HepG2 (cell line): ENCODE data around the gene SRSF3.

ENCODE experiments used
- CBX1 ChIP-seq: IDR thresholded peaks from one replicate; pipeline ENCODE4 v1.6.1; 2016; ENCODE audit warnings: antibody characterized with exemption, low read depth
- GABPA ChIP-seq, 2 experiments: IDR thresholded peaks; 2 replicates each; pipeline ENCODE4 v1.6.1; 2011 to 2016; ENCODE audit warnings: low read depth in 2 of 2, low read length in 1 of 2, missing biosample characterization in 1 of 2, missing genetic modification characterization in 1 of 2
- JUND ChIP-seq: sonication (generic); formaldehyde crosslinking; IDR thresholded peaks from 2 replicates; pipeline ENCODE4 v1.8.0; 2022; ENCODE audit warnings: mild to moderate bottlenecking, missing genetic modification reagents
- MIER3 ChIP-seq: IDR thresholded peaks from 2 replicates; pipeline ENCODE4 v1.6.1; 2016; ENCODE audit warnings: missing compliant biosample characterization, borderline replicate concordance
- MXI1 ChIP-seq: IDR thresholded peaks from 3 replicates; pipeline ENCODE4 v1.6.1; 2012; ENCODE audit warnings: low read depth, low read length, inconsistent platforms, borderline replicate concordance
- NFE2 ChIP-seq: sonication (generic); formaldehyde crosslinking; IDR thresholded peaks from 2 replicates; pipeline ENCODE4 v1.4.0; 2020; ENCODE audit warnings: missing genetic modification reagents
- RELA ChIP-seq: sonication (generic); formaldehyde crosslinking; IDR thresholded peaks from 2 replicates; pipeline ENCODE4 v1.4.0; 2020; ENCODE audit warnings: missing genetic modification reagents
- TAF1 ChIP-seq: sonication (generic); formaldehyde crosslinking; IDR thresholded peaks from 2 replicates; pipeline ENCODE4 v1.4.0; 2020; ENCODE audit warnings: missing genetic modification reagents
- U2AF1 ChIP-seq: fragments of 200-400 bp; formaldehyde crosslinking; optimal IDR thresholded peaks from 2 replicates; pipeline ENCODE3; 2017; ENCODE audit warnings: mild to moderate bottlenecking, low read depth, low read length
- ZBTB1 ChIP-seq: sonication (generic); formaldehyde crosslinking; IDR thresholded peaks from 2 replicates; pipeline ENCODE4 v1.4.0; 2020; ENCODE audit warnings: missing genetic modification reagents, borderline replicate concordance
- ZBTB49 ChIP-seq: sonication (generic); formaldehyde crosslinking; IDR thresholded peaks from 2 replicates; pipeline ENCODE4 v1.4.0; 2020; ENCODE audit warnings: missing genetic modification reagents, borderline replicate concordance
- ZNF224 ChIP-seq: sonication (generic); formaldehyde crosslinking; IDR thresholded peaks from 2 replicates; pipeline ENCODE4 v1.5.0; 2020; ENCODE audit warnings: mild to moderate bottlenecking, missing genetic modification reagents

- TF ChIP-seq GABPA (IDR thresholded peaks at IDR 0.05; ENCODE audit: low read depth, low read length) (no peak), GABPA (CRISPR knock-in tag; IDR thresholded peaks at IDR 0.05; ENCODE audit: low read depth) (no peak), MIER3 (no peak), CBX1 (no peak), U2AF1 (no peak), NFE2 (CRISPR knock-in tag) (no peak), TAF1 (CRISPR knock-in tag) (no peak), JUND (no peak), ZBTB49 (no peak), RELA (no peak), MXI1 (no peak), ZNF224 (CRISPR knock-in tag) (no peak), ZBTB1 (CRISPR knock-in tag) (no peak)
Observed at GRCh38 chr6:36597775-36598174, 3.6 kb downstream of the SRSF3 start.
